Activated CD4-positive, CD25-positive, alpha-beta regulatory T cell treated with anti-CD3 and anti-CD28 coated beads, Interleukin-2, amount 50 U/mL, for 72 hours (primary cell): ENCODE measurements around the gene DEPP1.

Experiments used
- DNase-seq: peaks from one replicate; pipeline ENCODE4 v3.0.0; 2021

The DEPP1 gene

DNA sequence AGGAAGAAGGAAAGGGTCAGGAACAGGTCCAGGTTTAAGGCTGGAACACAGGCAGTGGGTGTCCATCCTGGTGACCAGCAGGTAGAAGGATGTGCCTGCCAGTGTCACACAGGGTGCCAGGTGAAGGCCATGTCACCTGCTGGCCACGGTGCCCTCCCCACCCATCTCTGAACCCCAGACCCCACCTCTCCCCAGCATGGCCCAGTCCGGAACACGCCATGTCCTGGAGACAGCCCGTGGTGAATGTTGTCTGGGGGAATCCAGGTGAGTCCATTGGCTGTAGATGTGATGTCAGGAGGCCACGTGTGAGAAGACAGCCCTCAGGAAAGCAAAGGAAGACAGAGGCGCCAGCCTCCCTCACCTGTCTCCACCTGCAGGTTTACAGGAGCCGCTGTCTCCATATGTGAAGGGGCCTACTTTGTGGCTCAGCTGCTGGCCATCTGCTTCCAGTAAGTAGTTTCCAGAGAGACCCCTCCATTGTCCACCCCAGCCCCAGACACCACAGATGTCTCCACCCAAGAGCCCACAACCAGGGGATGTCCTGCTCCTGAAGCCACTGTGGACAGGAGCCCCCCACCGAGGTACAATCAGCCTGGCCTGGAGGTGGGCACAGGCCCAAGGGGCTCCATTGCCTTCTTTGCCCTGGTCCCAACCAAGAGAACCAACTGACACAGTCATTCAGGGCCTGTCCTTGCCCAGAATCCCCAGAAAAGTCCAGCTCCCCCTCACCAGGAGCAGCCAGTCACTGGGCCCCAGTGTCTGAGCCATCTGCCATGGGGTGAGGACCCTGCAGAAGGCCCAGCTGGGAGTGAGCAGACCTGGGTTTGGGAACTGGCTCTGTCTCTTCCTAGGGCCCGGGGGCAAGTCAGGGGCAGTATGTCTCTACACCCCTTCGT lies 46.7 kb downstream of the DEPP1 start:
- no peak for DNase-seq

DNA sequence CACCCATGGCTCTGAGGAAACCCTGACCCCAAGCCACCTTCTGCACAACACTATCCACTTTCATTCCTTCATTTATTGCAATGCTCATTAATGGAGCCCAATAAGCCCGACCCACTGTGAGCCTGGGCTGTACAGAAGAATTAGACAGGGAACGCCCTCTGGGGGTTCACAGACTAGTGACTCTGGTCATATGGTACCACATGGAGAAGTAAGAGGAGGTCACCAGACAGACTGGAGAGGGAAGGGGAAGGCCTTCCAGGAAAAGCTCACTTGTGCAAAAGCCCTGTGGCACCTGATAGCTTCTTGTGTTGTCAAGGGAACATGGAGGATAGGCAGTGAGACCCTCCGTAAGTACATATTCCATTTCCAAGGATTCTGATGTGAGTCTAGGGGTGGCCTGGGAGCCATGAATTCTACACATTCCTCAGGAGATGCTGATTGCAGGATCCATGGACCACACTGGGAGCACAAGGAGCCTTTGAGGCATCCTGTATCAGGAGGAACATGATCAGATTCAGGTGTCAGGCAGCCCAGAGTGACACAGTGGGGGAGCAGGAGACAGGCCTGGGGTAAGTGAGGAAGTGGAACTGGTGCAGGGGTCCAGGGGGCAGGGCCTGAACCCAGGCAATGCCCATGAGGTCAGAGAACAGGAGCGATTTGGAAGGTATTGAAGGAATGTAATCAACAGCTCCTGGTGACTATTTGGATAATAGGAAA lies 47.5 kb downstream of the DEPP1 start:
- no peak for DNase-seq

DNA sequence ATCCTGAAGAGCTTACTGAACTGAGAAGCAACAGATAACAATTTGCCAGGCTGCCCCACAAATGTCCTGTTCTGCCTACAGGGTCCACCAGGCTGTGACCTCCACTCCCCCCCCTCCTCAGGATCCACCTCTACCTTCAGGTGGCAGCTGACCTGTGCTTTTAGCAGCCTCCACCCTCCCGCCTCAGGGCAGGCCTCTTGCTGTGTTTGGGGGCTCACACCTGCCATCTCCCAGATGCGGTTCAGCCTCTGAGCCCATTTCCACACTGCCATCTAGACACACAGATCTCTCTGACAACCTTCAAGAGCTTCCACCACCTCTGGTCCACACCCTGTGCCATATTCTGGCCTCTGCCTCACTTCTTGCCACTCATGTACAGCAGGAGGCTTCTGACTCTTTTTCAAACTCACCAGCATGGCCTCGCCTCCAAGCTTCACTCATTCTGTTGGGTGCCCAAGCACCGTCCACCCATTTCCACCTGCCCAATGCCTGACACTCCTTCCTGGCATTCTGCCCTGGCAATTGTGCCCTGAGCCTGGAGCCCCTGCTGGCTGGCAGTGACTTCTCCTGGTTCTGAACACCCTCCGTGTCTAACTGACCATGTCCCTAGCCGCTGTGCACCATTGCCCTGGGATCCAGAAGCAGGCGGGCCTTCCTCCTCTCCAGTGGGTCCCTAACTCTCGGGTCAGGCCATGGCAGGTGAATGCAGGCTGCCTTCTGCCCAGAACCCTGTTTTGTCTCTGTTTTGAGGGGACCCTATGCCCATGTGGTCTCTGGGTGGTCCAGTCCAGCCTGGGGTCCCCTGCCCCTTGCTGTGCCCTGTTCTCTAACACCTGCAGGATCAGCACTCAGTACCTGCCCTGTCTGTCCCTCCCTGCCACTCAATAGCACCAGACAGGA lies 49.0 kb downstream of the DEPP1 start:
- no peak for DNase-seq

DNA sequence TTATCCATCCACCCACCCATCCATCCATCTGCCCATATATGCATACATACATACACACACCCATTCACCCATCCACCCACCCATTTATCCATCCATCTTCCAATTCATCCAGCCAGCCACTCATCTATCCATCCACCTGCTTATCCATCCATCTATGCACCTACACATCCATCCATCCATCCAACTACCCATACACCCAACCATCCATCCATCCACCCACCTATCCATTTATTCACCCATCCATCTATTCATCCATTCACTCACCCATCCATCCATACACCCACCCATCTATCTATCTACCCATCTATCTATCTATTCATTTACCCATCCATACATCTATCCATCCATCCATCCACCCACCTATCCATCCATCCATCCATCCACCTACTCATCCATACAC lies 50.1 kb downstream of the DEPP1 start:
- DNase-seq, result no peak

DNA sequence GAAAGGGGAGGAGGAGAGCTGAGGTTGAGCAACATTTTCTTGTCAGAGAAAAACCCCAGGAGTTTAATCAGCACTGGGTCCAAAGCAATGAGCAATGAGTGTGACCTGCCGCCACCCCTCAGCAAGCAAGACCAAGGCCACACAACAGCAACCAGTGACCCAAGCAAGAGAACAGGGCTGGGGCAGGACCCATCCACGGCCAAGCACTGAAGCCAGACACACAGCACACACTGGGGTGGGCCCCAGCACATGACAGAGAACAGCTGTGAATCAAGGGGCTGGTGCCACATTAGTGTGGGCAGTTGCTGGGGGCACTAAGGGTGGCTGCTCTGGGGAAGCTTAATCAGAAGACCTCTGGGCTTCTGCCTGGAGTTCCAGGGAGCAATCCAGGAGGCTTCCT lies 51.3 kb downstream of the DEPP1 start:
- DNase-seq, result no peak

DNA sequence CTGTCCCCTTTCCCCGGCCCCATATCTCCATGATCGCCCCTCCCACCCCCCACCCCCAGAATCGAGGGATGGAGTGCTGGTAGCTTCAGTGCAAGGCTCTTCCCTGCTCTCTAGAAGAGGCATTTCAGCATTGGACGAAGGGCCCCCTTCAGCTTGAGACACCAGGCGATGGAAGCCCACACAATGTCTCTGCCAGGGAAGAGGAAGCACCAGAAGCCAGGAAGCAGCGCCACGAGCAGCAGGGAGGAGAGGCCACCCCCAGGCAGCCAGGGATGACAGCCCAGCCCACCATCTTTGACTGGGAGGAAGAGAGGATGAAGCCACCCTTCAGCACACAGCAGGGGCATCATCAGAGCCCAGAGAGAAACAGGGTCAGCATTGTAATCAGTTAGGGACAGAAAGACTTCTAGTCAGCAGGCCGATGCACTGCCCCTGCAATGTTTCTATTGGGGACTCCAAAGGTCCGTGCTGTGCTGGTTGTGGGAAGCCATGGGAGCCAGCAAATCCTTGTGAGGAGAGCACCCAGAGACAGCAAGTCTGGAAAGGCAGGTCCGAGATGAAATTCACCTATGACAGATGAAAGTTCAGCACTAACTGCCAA lies 51.8 kb downstream of the DEPP1 start:
- no peak for DNase-seq
